NCI-H526 (cell line): Measurements from ENCODE around the gene PTPRS.

Source experiments
- DNase-seq, 2 experiments: peaks; one replicate each; lab custom pipeline; 2025; lab: John Stamatoyannopoulos, UW

Gene PTPRS

DNA sequence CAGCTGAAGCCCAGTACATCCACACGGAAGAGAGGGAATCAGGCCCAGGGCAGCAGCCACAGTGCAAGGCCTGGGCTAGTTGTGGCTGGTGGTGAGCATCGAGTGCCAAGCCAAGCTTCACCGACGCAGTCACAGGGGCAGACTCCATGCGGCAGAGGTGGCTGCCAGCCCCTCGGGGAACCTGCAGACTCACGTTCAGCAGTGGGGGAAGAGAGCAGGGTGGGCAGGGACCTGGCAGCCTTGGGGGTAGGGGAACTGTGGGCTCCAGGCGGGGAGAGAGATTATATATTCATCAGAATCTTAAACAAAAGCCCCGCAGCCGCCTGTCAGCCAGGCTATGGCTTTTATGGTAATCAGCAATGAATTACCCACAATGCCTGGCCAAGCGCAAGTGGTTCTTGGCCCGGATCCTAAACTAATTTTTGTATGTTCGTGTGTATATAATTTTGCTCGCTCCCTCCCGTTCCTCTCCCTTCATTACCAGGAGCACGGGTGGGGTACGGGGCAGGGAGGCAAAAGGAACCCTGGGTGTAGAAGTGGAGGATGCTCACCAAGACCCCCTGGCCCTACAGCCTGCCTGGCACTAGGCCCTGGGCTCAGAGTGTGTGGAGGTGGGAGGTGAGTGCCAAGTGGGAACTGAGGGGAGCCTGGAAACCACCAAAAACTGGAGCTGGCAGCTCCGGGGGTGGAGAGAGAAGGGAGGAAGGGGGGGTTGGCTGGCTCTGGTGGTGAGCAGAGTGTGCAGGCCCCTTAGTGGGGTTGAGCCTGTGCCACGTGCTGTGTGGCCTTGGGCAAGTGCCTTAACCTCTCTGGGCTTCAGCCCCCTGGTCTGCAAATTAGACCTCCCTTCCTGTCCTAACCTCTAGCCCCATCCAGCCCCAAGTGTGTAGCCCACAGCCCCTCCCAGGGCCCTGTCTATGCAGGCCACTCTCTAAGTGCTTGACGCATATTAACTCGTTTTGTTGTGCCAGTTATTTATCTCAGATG is 31.9 kb downstream of the PTPRS start:
- peak; percentile 81 to 85 for DNase-seq

DNA sequence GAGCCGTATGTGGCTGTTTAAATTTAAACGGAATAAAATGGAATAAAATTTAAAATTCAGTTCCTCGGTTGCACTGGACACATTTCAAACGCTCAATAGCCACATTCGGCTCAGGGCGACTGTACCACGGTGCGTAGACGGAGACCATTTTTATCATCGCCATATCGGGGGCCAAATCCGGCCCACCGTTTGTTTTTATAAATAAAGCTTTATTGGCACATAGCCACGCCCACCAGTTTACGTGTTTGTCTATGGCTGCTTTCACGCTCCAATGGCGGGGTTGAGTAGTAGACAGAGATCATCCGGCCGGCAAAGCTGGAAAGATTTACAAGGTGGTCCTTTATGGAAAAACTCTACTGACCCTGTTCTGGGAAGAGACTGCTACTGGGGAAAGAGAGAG is 33.0 kb downstream of the PTPRS start:
- no peak for DNase-seq

DNA sequence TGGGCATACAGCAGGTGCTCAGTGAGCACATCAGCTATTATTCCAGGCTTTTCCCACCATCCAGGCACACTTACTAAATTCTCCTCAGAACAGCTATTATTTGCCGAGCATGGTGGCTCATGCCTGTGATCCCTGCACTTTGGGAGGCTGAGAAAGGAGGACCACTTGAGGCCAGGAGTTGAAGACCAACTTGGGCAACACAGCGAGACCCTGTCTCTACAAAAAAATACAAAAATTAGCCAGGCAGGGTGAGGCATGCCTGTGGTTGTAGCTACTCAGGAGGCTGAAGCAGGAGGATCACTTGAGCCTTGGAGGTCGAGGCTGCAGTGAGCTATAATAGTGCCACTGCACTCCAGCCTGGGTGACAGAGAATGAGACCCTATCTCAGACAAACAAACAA is 35.4 kb downstream of the PTPRS start:
- no peak for DNase-seq

GRCh38 chr19:5304486-5304885 is 36.1 kb downstream of the PTPRS start:
- no peak for DNase-seq

- DNase-seq = no peak
These were observed 37.4 kb downstream of the PTPRS start for GRCh38 chr19:5303208-5303607.

- DNase-seq = no peak
These were observed 38.2 kb downstream of the PTPRS start for GRCh38 chr19:5302396-5302795.

DNA sequence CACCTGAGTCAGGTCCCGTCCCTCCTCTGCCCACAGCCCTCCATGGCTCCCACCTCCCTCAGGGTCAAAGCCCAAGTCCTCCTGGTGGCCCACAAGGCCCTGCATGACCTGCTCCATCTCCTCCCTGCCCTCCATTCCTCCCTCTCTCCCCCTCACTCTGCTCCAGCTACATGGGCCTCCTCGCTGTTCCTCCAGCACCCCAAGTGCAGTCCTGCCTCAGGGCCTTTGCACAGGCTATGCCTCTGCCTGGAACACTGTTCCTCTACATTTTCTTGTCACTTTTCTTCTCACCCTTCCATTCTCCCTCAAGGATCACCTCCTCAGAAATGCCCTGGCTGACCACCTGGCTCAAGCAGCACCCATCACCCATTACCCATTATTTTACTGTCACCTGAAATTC is 41.5 kb downstream of the PTPRS start:
- DNase-seq = no peak

DNA sequence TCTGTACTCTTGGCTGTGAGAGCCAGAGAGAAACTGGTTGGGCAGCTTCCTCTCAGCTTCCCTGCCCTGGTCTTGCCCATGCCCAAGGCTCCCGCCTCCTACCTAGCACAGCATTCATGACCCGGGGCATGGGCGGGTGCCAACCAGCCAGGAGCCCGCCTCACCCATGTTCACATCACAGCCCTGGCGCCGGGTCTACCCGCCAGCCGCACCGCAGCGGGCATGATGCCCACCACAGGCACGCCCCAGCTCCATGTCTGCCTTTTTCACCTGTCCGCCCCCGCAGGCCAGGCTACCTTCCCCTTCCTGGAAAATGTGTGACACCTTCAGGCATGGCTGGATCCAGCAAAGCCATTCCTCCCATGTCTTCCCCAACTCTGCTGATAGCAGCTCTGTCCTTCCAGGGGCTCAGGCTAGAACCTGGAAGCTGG is 42.1 kb downstream of the PTPRS start:
- DNase-seq = no peak

DNA sequence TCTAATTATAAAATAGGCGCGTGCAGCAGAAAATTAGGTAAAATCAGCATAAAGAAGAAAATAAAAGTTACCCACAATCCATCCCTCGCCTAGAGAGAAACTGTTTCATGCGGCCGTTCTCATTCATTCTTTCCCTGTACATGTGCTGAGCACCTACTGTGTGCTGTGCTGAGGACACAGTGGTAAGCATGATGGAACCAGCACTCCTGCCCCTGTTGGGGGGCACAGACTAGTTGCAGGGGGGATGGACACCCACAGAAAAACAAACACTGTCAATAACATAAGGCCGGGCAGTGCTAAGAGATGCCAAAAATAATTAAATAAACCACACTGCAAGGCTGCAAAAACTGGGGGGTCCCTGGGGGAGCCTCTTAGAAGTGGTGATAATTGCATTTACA is 43.3 kb downstream of the PTPRS start:
- no peak for DNase-seq

- no peak for DNase-seq
These were observed 43.9 kb downstream of the PTPRS start for GRCh38 chr19:5296457-5297271.

- no peak for DNase-seq
These were observed 44.6 kb downstream of the PTPRS start for GRCh38 chr19:5296021-5296420.

- DNase-seq = no peak
These were observed 46.0 kb downstream of the PTPRS start for GRCh38 chr19:5294403-5295160.

- DNase-seq = peak in 1 of 2 experiments; percentile 40
These were observed 46.8 kb downstream of the PTPRS start for GRCh38 chr19:5293612-5294378.

DNA sequence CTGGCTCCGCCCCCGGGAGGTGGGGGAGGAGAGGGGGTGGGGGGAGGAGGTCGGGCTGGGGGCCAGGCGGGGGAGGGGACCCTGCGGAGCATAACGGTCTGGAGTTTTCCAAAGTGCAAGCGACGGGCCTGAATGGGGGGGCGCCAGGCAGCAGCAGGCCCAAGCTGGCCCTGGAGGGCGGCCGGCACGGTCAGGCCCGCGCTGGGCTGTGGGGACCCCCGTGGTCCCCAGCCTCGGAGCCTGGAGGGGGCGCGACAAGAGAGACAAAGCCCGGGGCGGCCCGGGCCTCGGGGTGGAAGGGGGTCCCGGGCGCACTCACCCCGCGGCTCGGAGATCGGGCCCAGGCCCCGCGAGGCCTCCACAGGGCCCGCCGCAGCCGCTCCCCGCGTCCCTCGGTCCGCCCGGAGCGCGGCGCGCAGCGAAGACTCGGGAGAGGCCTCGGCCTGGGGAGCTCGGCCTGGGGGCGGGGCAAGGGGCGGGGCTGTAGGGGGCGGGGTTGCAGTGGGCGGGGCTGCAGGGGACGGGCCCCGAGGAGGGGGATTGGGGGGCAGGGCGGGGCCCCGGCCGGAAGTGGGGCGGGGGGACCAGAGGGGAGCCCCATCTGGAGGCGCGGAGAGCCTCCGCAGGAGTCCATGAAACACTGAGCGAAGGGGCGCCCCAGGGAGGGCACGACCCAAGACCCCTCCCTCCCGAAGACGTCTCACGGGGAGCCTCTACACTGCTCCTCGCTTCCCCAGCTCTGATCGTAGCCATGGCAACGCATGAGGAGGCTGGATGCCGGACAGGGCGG is 47.6 kb downstream of the PTPRS start:
- peak in 1 of 2 experiments; percentile 50 for DNase-seq

DNA sequence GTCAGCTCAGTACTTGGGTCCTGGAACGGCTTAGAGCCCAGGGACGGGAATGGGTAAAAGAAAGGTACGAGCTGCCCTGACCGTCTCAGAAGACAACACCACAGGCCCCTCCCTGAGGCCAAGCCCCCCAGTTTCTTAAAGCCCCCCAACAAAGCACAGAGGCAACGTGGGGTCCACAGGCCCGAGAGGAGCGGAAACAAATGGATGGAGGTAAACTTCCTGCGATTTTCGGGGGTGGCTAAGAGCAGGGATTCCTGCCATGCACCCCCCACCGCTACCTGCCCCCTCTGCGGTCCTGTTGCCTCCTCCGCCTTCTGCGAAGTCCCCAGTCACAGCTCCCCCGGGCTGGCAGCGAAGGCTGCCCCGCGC is 48.2 kb downstream of the PTPRS start:
- DNase-seq = no peak

GRCh38 chr19:5291588-5292193 is 48.9 kb downstream of the PTPRS start:
- DNase-seq = no peak
